CD14-positive monocyte (primary cell): Measurements from ENCODE around the gene PLK5. TPM values are rescaled to one million over a fixed set of nuclear protein-coding genes. Genes with fewer than 3 reads are reported as not detected.

Experiments used
- DNase-seq, 3 donors: peaks; one replicate each; pipeline ENCODE4 v3.0.0-alpha.2; 2011 to 2022
- H2AFZ ChIP-seq: 2 replicates; pipeline ENCODE4 v1.6.0; 2012; ENCODE audit warnings: mild to moderate bottlenecking, low read depth, low read length, inconsistent platforms; ENCODE audit not compliant: insufficient read depth, poor library complexity, severe bottlenecking
- H3K27ac ChIP-seq, 2 donors: 1 replicate in 1 of 2; 2 replicates in 1 of 2; pipeline ENCODE4 v1.5.1; 2012 to 2013; ENCODE audit warnings: low read length in 2 of 2, control low read depth in 1 of 2, inconsistent platforms in 1 of 2, low read depth in 1 of 2, mild to moderate bottlenecking in 1 of 2
- H3K27me3 ChIP-seq, 2 donors: one replicate each; pipeline versions ENCODE4 v1.6.0 to v1.6.1; 2011 to 2013; ENCODE audit warnings: low read length in 2 of 2; ENCODE audit not compliant: control insufficient read depth in 2 of 2, insufficient read depth in 2 of 2
- H3K36me3 ChIP-seq, 2 donors: replicated peaks in 1 of 2; 1 replicate in 1 of 2; 2 replicates in 1 of 2; pipeline versions ENCODE4 v1.5.1 to v1.6.1; 2012 to 2013; ENCODE audit warnings: low read length in 2 of 2, control low read depth in 1 of 2, inconsistent platforms in 1 of 2, mild to moderate bottlenecking in 1 of 2; ENCODE audit not compliant: insufficient read depth in 2 of 2, control insufficient read depth in 1 of 2
- H3K4me1 ChIP-seq, 2 donors: 1 replicate in 1 of 2; 2 replicates in 1 of 2; pipeline versions ENCODE4 v1.5.1 to v1.6.1; 2012 to 2013; ENCODE audit warnings: low read length in 2 of 2, control low read depth in 1 of 2, inconsistent platforms in 1 of 2, mild to moderate bottlenecking in 1 of 2, moderate library complexity in 1 of 2; ENCODE audit not compliant: insufficient read depth in 2 of 2, control insufficient read depth in 1 of 2
- H3K4me2 ChIP-seq: replicated peaks from 2 replicates; pipeline ENCODE3; 2012; ENCODE audit warnings: low read length, moderate library complexity, mild to moderate bottlenecking; ENCODE audit not compliant: poor library complexity, severe bottlenecking; ENCODE audit errors: extremely low read depth
- H3K4me3 ChIP-seq, 3 experiments: fragments of 200-600 bp in 1 of 3; sonication (generic) in 1 of 3; replicated peaks in 1 of 3; 1 replicate in 2 of 3; 2 replicates in 1 of 3; pipeline ENCODE4 v1.5.1; 2011 to 2013; ENCODE audit warnings: low read length in 3 of 3, mild to moderate bottlenecking in 3 of 3, control low read depth in 2 of 3, low read depth in 2 of 3, inconsistent platforms in 1 of 3, moderate library complexity in 1 of 3
- H3K79me2 ChIP-seq: 2 replicates; pipeline ENCODE4 v1.6.0; 2012; ENCODE audit warnings: mild to moderate bottlenecking, control low read depth, inconsistent platforms, low read length, moderate library complexity; ENCODE audit not compliant: insufficient read depth
- H3K9ac ChIP-seq: 2 replicates; pipeline ENCODE4 v1.6.0; 2017; ENCODE audit warnings: low read length, mild to moderate bottlenecking; ENCODE audit not compliant: insufficient read depth, poor library complexity, severe bottlenecking
- H3K9me3 ChIP-seq, 2 donors: replicated peaks in 1 of 2; 1 replicate in 1 of 2; 2 replicates in 1 of 2; pipeline versions ENCODE4 v1.5.1 to v1.6.1; 2012 to 2013; ENCODE audit warnings: low read length in 2 of 2, control low read depth in 1 of 2; ENCODE audit not compliant: control insufficient read depth in 1 of 2, insufficient read depth in 1 of 2
- H4K20me1 ChIP-seq: 2 replicates; pipeline ENCODE4 v1.6.0; 2012; ENCODE audit warnings: mild to moderate bottlenecking, low read length, control low read depth, moderate library complexity; ENCODE audit not compliant: insufficient read depth
- H3K27ac Mint-ChIP-seq, 7 donors: one replicate each; pipeline ENCODE4 v1.8.0; 2020; ENCODE audit warnings: mild to moderate bottlenecking in 7 of 7, mixed read lengths in 7 of 7, moderate library complexity in 6 of 7, inconsistent platforms in 2 of 7
- H3K27me3 Mint-ChIP-seq, 3 donors: one replicate each; pipeline ENCODE4 v1.8.0; 2021 to 2022; ENCODE audit warnings: low read depth in 3 of 3, mild to moderate bottlenecking in 3 of 3, mixed read lengths in 3 of 3, moderate library complexity in 3 of 3, inconsistent platforms in 1 of 3
- H3K36me3 Mint-ChIP-seq, 2 donors: one replicate each; pipeline ENCODE4 v1.8.0; 2020; ENCODE audit warnings: mixed read lengths in 2 of 2, inconsistent platforms in 1 of 2, mild to moderate bottlenecking in 1 of 2
- H3K4me1 Mint-ChIP-seq: one replicate; pipeline ENCODE4 v1.8.0; 2020; ENCODE audit warnings: mild to moderate bottlenecking, mixed read lengths
- H3K4me3 Mint-ChIP-seq, 2 donors: one replicate each; pipeline ENCODE4 v1.8.0; 2020; ENCODE audit warnings: mild to moderate bottlenecking in 2 of 2, mixed read lengths in 2 of 2, moderate library complexity in 1 of 2
- H3K9me3 Mint-ChIP-seq, 7 donors: one replicate each; pipeline ENCODE4 v1.8.0; 2020 to 2022; ENCODE audit warnings: mixed read lengths in 7 of 7, mild to moderate bottlenecking in 6 of 7, moderate library complexity in 6 of 7, inconsistent platforms in 2 of 7
- WGBS: methylation state at CpG from one replicate; pipeline ENCODE4 v1.1.5; 2013; ENCODE audit warnings: missing lambda C conversion rate; ENCODE audit not compliant: insufficient coverage; 5-methylcytosine and 5-hydroxymethylcytosine counted together
- intact Hi-C, 2 donors: fragments of 100-400 bp; cut with micrococcal nuclease; formaldehyde crosslinking; loops; one replicate each; pipeline versions ENCODE4 v1.15.0 to v1.15.1; 2023
- polyA plus RNA-seq, 3 donors: library from polyadenylated mRNA; depleted of rRNA in 1 of 3; unstranded in 2 of 3; stranded (reverse) in 1 of 3; fragments of 300-500 nt in 2 of 3; fragments of >200 nt in 1 of 3; fragmentation: Illumina TruSeq in 2 of 3; gene quantifications; 1 replicate in 2 of 3; 2 replicates in 1 of 3; pipeline ENCODE4 v1.2.3, GENCODE V29; 2012 to 2021
- TF ChIP-seq, protein P1 (sequence below): fragments of 200-600 bp; IDR thresholded peaks from one replicate; pipeline ENCODE4 v1.8.0; 2022; ENCODE audit warnings: antibody characterized with exemption, mild to moderate bottlenecking

The PLK5 gene
- polyA plus RNA-seq, 3 donors = not detected

DNA sequence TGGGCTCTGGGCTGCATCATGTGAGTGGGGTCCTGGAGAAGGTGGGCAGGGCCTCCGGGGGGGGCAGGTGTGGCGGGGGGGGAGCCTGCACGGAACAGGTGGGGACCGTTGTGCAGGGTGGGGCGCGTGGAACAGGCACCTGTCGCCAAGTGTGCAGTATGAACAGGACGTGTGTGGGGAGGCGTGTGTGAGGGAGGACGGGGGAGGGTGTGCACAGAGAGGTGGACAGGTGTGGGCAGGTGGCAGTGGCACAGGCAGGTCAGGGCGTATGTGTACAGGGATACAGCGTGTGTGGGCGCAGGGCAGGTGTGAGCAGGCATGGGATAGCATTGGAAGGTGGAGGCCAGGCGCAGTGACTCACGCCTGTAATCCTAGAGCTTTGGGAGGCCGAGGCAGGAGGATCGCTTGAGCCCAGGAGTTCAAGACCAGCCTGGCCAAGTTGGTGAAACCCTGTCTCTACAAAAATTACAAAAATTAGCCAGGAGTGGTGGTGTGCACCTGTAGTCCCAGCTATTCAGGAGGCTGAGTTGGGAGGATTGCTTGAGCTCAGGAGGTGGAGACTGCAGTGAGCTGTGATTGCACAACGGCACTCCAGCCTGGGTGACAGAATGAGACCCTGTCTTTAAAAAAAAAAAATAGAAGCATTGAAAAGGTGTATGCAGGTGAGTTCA is 3.2 kb downstream of the PLK5 start:
- H3K9me3 ChIP-seq = no peaks in the 10 kb centered on the region
- no peak overlapping the region for H3K4me2 ChIP-seq
- 74% methylated on average over 16 of the region's 18 CpGs for WGBS
- H3K4me1 Mint-ChIP-seq = peaks cover 3% of the 10 kb centered on the region
- H3K4me1 ChIP-seq = no peaks in the 10 kb centered on the region
- H3K9ac ChIP-seq = no peak overlapping the region
- H3K9me3 Mint-ChIP-seq = peaks cover 0 to 7% (median 5%) of the 10 kb centered on the region in 7 donors
- TF ChIP-seq, protein P1, sequence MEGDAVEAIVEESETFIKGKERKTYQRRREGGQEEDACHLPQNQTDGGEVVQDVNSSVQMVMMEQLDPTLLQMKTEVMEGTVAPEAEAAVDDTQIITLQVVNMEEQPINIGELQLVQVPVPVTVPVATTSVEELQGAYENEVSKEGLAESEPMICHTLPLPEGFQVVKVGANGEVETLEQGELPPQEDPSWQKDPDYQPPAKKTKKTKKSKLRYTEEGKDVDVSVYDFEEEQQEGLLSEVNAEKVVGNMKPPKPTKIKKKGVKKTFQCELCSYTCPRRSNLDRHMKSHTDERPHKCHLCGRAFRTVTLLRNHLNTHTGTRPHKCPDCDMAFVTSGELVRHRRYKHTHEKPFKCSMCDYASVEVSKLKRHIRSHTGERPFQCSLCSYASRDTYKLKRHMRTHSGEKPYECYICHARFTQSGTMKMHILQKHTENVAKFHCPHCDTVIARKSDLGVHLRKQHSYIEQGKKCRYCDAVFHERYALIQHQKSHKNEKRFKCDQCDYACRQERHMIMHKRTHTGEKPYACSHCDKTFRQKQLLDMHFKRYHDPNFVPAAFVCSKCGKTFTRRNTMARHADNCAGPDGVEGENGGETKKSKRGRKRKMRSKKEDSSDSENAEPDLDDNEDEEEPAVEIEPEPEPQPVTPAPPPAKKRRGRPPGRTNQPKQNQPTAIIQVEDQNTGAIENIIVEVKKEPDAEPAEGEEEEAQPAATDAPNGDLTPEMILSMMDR = no peak
- H2AFZ ChIP-seq = no peak overlapping the region
- no peak overlapping the region for H3K27ac ChIP-seq
- no peaks in the 10 kb centered on the region for H3K36me3 ChIP-seq
- no peak overlapping the region for H3K4me3 Mint-ChIP-seq
- peaks cover 23 to 49% (median 31%) of the 10 kb centered on the region in 3 donors for H3K27me3 Mint-ChIP-seq
- H3K79me2 ChIP-seq = no peaks in the 10 kb centered on the region
- no peak overlapping the region for H3K27ac Mint-ChIP-seq
- DNase-seq = no peak
- peaks cover 0 to 3% of the 10 kb centered on the region in 2 donors for H3K36me3 Mint-ChIP-seq
- H3K27me3 ChIP-seq = peaks cover 5 to 22% of the 10 kb centered on the region in 2 donors
- no peak overlapping the region for H3K4me3 ChIP-seq
- no peaks in the 10 kb centered on the region for H4K20me1 ChIP-seq
- intact Hi-C loops = no loop called here

DNA sequence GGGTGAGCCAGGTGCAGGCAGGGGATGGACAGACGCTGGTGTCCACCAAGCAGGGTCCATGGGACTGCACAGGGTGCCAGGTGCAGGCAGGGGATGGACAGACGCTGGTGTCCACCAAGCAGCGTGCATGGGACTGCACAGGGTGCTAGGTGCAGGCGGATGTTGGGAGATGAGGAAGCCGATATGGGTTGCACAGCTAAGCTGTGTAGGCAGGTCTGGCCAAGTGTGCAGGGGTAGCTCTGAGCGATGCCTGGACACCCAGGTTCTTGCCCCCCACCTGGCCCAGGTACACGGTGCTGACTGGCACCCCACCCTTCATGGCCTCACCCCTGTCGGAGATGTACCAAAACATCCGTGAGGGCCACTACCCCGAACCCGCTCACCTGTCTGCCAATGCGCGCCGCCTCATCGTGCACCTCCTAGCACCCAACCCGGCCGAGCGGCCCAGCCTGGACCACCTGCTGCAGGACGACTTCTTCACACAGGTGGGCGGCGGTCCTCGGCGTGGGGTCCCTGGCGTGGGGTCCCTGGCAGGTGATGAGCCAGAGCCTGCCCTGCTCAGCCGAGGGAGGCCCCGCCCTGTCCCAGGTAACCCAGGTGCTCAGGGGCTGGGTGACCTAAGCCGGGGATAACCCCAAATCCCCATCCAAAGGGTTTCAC is 3.9 kb downstream of the PLK5 start:
- Mint-ChIP-seq H3K9me3 (peaks cover 0 to 7% (median 5%) of the 10 kb centered on the region in 7 donors), H3K4me1 (peaks cover 3% of the 10 kb centered on the region), H3K27ac (no peak overlapping the region), H3K36me3 (peaks cover 0 to 3% of the 10 kb centered on the region in 2 donors), H3K4me3 (no peak overlapping the region), H3K27me3 (peaks cover 23 to 43% (median 25%) of the 10 kb centered on the region in 3 donors)
- H3K9me3 ChIP-seq = no peaks in the 10 kb centered on the region
- no peak overlapping the region for H3K4me2 ChIP-seq
- peaks cover 5 to 21% of the 10 kb centered on the region in 2 donors for H3K27me3 ChIP-seq
- no peaks in the 10 kb centered on the region for H3K79me2 ChIP-seq
- H3K27ac ChIP-seq = no peak overlapping the region
- 84% methylated on average over 26 of the region's 27 CpGs for WGBS
- no peak overlapping the region for H3K9ac ChIP-seq
- H3K36me3 ChIP-seq = no peaks in the 10 kb centered on the region
- H3K4me1 ChIP-seq = no peaks in the 10 kb centered on the region
- TF ChIP-seq, protein P1 = no peak
- no peak overlapping the region for H2AFZ ChIP-seq
- H4K20me1 ChIP-seq = no peaks in the 10 kb centered on the region
- no peak overlapping the region for H3K4me3 ChIP-seq
- no peak for DNase-seq
- intact Hi-C loops = no loop called here
